Stomach smooth muscle (tissue), 2 donors: Measurements from ENCODE around the gene ARHGAP15.

Experiments
- H3K27ac ChIP-seq: one replicate; pipeline ENCODE4 v1.7.0; 2013; ENCODE audit warnings: mild to moderate bottlenecking, low read length, inconsistent platforms
- H3K27me3 ChIP-seq, 2 donors: one replicate each; pipeline ENCODE4 v1.7.0; 2013; ENCODE audit warnings: low read length in 2 of 2; ENCODE audit not compliant: insufficient read depth in 2 of 2, control insufficient read depth in 1 of 2
- H3K36me3 ChIP-seq, 2 donors: one replicate each; pipeline ENCODE4 v1.7.0; 2013; ENCODE audit warnings: low read length in 2 of 2; ENCODE audit not compliant: control insufficient read depth in 2 of 2, insufficient read depth in 2 of 2
- H3K4me1 ChIP-seq: one replicate; pipeline ENCODE4 v1.7.0; 2013; ENCODE audit warnings: low read length; ENCODE audit not compliant: control insufficient read depth, insufficient read depth
- H3K4me3 ChIP-seq, 2 donors: one replicate each; pipeline ENCODE4 v1.7.0; 2013; ENCODE audit warnings: low read length in 2 of 2
- H3K9ac ChIP-seq, 2 donors: one replicate each; pipeline ENCODE4 v1.7.0; 2013; ENCODE audit warnings: low read length in 2 of 2, mild to moderate bottlenecking in 1 of 2
- H3K9me3 ChIP-seq, 2 donors: one replicate each; pipeline ENCODE4 v1.7.0; 2013; ENCODE audit warnings: low read length in 2 of 2; ENCODE audit not compliant: control insufficient read depth in 2 of 2
- donor health status: healthy.
- donor health status: Pancreatic carcinoma.

ARHGAP15 gene

GRCh38 chr2:143745060-143745459 lies 615.8 kb downstream of the ARHGAP15 start:
- no peaks in the 10 kb centered on the region for H3K27me3 ChIP-seq
- H3K36me3 ChIP-seq: no peaks in the 10 kb centered on the region
- no peaks in the 10 kb centered on the region for H3K4me1 ChIP-seq
- no peak overlapping the region for H3K27ac ChIP-seq
- H3K9ac ChIP-seq: no peak overlapping the region
- no peak overlapping the region for H3K4me3 ChIP-seq
- H3K9me3 ChIP-seq: no peaks in the 10 kb centered on the region

GRCh38 chr2:143754742-143755141 lies 625.5 kb downstream of the ARHGAP15 start:
- no peaks in the 10 kb centered on the region for H3K27me3 ChIP-seq
- no peak overlapping the region for H3K4me3 ChIP-seq
- no peaks in the 10 kb centered on the region for H3K4me1 ChIP-seq
- H3K27ac ChIP-seq: no peak overlapping the region
- H3K9me3 ChIP-seq: no peaks in the 10 kb centered on the region
- H3K9ac ChIP-seq: no peak overlapping the region
- no peaks in the 10 kb centered on the region for H3K36me3 ChIP-seq

- Histone ChIP-seq H3K27ac (no peak overlapping the region), H3K4me3 (no peak overlapping the region), H3K36me3 (no peaks in the 10 kb centered on the region), H3K27me3 (no peaks in the 10 kb centered on the region), H3K9ac (no peak overlapping the region), H3K9me3 (no peaks in the 10 kb centered on the region), H3K4me1 (no peaks in the 10 kb centered on the region)
Observed at GRCh38 chr2:143758629-143759330, 629.6 kb downstream of the ARHGAP15 start.

- Histone ChIP-seq H3K9me3 (no peaks in the 10 kb centered on the region), H3K27ac (no peak overlapping the region), H3K27me3 (no peaks in the 10 kb centered on the region), H3K4me3 (no peak overlapping the region), H3K9ac (no peak overlapping the region), H3K4me1 (no peaks in the 10 kb centered on the region), H3K36me3 (no peaks in the 10 kb centered on the region)
Observed at GRCh38 chr2:143759455-143759854, 630.2 kb downstream of the ARHGAP15 start.

GRCh38 chr2:143762176-143762928 lies 633.1 kb downstream of the ARHGAP15 start:
- H3K4me3 ChIP-seq: no peak overlapping the region
- no peaks in the 10 kb centered on the region for H3K4me1 ChIP-seq
- H3K27ac ChIP-seq: no peak overlapping the region
- no peak overlapping the region for H3K9ac ChIP-seq
- no peaks in the 10 kb centered on the region for H3K27me3 ChIP-seq
- H3K9me3 ChIP-seq: no peaks in the 10 kb centered on the region
- H3K36me3 ChIP-seq: no peaks in the 10 kb centered on the region

- no peak overlapping the region for H3K27ac ChIP-seq
- H3K9me3 ChIP-seq: no peaks in the 10 kb centered on the region
- H3K36me3 ChIP-seq: no peaks in the 10 kb centered on the region
- H3K27me3 ChIP-seq: no peaks in the 10 kb centered on the region
- no peak overlapping the region for H3K4me3 ChIP-seq
- no peaks in the 10 kb centered on the region for H3K4me1 ChIP-seq
- no peak overlapping the region for H3K9ac ChIP-seq
Observed at GRCh38 chr2:143764261-143764660, 635.0 kb downstream of the ARHGAP15 start.

- Histone ChIP-seq H3K36me3 (no peaks in the 10 kb centered on the region), H3K9ac (no peak overlapping the region), H3K4me1 (no peaks in the 10 kb centered on the region), H3K27ac (no peak overlapping the region), H3K27me3 (no peaks in the 10 kb centered on the region), H3K9me3 (no peaks in the 10 kb centered on the region), H3K4me3 (no peak overlapping the region)
Observed at GRCh38 chr2:143764706-143765105, 635.5 kb downstream of the ARHGAP15 start.

- Histone ChIP-seq H3K9me3 (no peaks in the 10 kb centered on the region), H3K9ac (no peak overlapping the region), H3K36me3 (no peaks in the 10 kb centered on the region), H3K4me3 (no peak overlapping the region), H3K27ac (no peak overlapping the region), H3K4me1 (no peaks in the 10 kb centered on the region), H3K27me3 (no peaks in the 10 kb centered on the region)
Observed at GRCh38 chr2:143768991-143769390, 639.8 kb downstream of the ARHGAP15 start.

- Histone ChIP-seq H3K27me3 (no peaks in the 10 kb centered on the region), H3K4me1 (no peaks in the 10 kb centered on the region), H3K9ac (no peak overlapping the region), H3K9me3 (no peaks in the 10 kb centered on the region), H3K36me3 (no peaks in the 10 kb centered on the region), H3K27ac (no peak overlapping the region), H3K4me3 (no peak overlapping the region)
Observed at GRCh38 chr2:143771939-143772338, 642.7 kb downstream of the ARHGAP15 start.

- Histone ChIP-seq H3K4me3 (no peak overlapping the region), H3K27me3 (no peaks in the 10 kb centered on the region), H3K36me3 (no peaks in the 10 kb centered on the region), H3K9me3 (no peaks in the 10 kb centered on the region), H3K27ac (no peak overlapping the region), H3K4me1 (no peaks in the 10 kb centered on the region), H3K9ac (no peak overlapping the region)
Observed at GRCh38 chr2:143776526-143777297, 647.5 kb downstream of the ARHGAP15 start.
